GM21723 (cell line): ENCODE measurements around the gene NELL1.

Experiments
- ATAC-seq: cut with Tn5 transposase; IDR thresholded peaks from one replicate; pipeline ENCODE4 v1.9.1; 2021; ENCODE audit warnings: mild to moderate bottlenecking, moderate library complexity; ENCODE audit not compliant: unreplicated experiment

Gene NELL1

DNA sequence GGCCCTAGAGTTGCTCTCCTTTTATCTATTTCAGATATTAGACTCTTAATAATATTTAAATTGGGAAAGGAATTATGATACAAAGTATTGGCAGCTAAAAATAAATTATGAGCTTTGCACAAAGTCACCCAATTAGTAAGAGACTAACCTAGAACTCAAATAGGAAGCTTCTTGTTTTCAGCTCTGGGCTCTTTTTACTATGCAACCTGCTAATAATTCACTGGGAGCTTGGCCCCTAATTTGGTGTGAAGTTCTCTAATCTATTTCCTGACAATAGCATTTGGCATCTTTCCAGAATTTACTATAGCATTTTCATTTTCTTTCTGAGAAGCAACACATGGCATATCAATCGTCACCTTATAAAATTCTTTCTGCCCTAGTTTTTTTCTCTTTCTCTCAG, 795.8 kb downstream of the NELL1 start:
- ATAC-seq: no peak

- no peak for ATAC-seq
Observed at GRCh38 chr11:21465920-21466319, 796.5 kb downstream of the NELL1 start.

- ATAC-seq: no peak
Observed at GRCh38 chr11:21470521-21470920, 801.1 kb downstream of the NELL1 start.

DNA sequence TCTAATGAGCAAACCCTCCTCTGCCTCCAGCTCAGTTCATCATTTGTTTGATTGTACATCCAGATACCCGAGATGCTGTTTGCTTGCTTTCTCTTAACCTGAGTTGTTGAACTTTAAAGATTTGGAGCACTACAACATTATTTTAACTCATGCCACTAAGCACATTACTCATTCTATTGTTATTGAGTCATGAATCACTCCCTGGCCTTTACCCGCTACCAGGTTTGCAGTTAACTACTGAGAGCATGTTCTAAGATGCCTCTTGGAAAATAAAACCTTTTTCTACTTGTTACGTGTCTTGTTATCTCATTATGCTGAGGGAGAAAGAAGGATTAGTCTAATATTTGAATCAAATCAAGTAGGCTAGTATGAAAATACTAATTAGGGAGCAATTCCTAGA, 802.9 kb downstream of the NELL1 start:
- ATAC-seq: no peak

DNA sequence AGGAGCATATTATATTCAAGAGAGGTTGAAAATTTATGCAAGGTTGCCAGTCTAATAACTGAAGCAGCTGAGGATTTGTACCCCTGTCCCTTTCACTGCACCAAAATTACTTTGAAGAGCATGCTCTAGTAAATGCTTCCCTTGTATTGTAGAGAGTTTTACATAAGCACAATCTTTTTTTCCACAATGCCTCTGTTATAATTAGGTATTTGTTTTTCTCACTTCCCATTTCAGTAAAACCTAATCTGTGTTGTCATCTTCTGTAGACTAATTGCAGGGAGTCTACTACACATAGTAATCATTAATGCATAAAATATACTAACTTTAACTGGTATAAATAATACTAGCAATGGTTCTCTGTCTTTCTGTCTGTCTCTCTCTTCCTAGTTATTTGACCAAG, 805.1 kb downstream of the NELL1 start:
- ATAC-seq: no peak

DNA sequence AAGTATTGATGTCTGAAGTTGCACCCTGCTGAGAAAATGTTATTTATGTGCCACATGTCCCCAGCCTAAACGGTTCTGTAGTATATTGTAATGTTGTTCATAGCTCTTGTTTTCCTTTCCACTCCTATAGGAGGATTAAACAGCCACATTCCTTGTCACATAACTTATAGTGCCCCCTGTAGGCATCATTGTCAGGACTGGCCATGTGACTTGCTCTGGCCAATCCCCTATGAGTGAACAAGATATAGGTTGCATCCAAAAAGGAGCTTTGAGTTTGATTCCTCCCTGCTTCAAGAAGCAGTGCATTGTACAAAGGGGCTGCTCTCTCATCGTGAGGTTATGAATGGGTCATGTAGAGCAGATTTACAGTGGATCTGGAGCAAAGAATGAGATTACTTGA, 805.9 kb downstream of the NELL1 start:
- no peak for ATAC-seq

GRCh38 chr11:21476588-21476987, 807.2 kb downstream of the NELL1 start:
- ATAC-seq: no peak

DNA sequence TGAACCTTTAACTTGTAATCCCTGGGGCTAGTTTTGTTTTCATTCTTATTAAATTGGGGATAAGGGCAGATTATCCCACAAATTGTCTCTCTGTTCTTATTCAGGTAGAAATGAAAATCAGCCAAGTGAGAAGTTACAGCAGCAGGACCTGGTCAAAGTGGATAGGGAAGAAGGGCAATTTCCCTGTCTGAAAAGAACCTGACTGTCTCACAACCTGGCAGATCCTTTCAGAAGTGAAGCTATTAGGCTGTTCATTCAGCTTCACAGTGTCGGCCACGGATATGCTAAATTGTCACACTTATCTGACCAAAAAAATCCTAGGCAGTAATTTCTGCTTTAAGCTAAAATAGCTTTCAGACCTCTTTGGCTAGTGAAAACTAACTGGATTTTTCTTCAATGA, 810.9 kb downstream of the NELL1 start:
- ATAC-seq: no peak

DNA sequence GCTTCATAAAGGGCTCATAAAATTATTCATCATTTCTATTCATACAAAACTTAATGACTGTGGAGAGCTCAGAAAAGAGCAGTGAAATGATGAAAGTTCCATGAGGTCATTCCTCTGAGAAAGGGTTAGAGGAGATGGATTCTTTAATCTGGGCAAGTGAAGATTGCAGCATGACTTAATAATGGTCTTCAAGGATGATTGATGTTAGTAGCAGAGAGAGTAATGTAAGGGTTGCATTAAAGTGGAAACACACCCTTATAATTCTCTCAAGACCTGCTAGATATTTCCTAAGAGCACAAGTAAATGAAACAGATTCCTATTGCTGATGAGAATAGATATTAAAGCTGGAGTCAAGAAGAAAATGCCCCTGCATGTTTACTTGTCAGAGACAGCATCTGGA, 811.9 kb downstream of the NELL1 start:
- ATAC-seq: no peak

DNA sequence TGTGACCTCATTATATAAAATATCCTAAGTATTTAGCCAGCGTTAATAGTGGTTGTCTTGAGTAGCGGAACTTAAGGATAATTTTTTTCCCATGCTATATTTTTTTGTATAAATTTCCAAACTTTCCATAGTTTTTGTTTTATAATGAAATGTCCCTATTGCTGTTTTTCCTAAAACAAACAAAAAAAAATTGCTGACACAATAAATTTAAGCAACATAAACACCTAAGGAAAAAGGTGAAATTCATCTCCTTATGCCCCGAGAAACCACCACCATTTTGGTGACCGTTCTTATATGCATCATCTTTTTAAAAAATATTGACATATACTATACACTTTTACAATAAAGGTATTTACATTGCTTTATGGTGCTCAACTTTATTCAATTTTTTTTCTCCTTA, 814.7 kb downstream of the NELL1 start:
- ATAC-seq: no peak

GRCh38 chr11:21485006-21485405, 815.6 kb downstream of the NELL1 start:
- no peak for ATAC-seq

GRCh38 chr11:21485426-21485825, 816.0 kb downstream of the NELL1 start:
- ATAC-seq: no peak

DNA sequence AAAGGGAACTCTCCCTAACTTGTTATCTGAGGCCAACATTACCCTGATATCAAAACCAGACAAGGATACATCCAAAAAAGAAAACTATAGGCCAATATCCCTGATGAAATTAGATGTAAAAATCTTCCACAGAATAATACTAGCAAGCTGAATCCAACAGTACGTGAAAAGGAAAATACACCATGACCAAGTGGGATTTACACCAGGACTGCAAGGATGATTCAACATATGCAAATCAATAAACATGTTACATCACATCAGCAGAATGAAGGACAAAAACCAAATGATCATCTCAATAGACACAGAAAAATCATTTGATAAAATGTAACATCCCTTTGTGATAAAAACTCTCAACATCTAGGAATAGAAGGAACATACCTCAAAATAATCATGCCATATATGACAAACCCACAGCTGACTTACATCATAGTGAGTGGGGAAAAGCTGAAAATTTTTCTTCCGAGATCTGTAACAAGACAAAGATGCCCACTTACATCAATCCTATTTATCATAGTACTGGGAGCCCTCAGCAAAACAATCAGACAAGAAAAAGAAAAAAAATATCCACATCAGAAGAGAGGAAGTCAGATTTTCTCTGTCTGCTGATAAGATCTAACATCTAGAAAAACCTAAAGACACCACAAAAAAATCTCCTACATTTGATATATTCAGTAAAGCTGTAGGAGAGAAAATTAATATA, 820.2 kb downstream of the NELL1 start:
- ATAC-seq: no peak

- no peak for ATAC-seq
Observed at GRCh38 chr11:21492931-21493330, 823.5 kb downstream of the NELL1 start.

DNA sequence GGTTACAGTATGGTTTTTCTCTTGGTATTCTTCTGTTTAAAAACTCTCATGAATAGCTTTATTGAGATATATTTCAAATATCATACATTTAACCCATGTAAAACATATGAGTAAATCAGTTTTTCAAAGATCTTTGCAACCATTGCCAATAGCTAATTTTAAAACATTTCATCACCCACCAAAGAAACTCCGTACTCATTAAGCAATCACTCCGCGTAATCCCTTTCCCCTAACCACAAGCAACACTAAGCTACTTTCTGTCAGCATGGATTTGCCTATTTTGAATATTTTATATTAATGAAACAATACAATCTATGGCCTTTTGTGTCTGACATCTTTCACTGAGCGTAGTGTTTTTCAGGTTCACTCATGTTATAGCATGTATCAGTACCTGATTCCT, 825.6 kb downstream of the NELL1 start:
- no peak for ATAC-seq

GRCh38 chr11:21495879-21496278, 826.5 kb downstream of the NELL1 start:
- no peak for ATAC-seq

DNA sequence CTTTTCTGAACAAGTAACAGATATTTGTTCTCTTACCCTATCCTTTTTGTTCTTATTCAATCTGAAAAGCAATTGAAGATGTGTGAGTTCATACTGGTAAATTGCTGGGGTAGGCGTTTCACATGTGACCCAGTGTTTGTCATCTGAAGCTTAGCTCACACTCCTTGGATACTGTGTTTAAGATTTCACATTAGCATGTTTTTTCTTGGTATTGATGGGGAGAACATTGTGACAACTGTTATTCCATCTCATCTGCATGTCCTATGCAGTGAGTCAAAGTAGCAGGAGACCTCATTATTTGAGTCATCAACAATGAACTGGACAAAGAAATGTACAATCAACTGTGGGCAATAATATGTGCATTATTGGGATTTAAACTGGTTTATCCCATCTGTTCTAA, 831.9 kb downstream of the NELL1 start:
- ATAC-seq: no peak

DNA sequence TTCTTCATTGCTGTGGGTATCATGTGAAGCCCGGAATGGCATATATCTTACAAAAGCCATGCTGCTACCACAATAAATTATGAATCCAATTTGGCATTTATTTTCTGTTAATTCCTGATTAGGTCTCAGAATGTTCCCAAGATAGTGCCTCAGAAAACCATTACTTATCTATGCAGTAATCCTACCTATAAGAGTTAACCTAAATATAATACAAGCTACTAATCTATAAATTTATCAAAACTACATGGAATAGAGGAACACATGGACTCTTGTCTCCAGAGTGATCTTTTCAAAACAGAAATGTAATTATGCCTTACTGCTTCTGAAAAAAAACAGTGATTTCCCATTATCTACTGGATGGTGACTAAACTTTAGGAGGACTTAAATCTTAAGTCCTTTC, 835.7 kb downstream of the NELL1 start:
- no peak for ATAC-seq

DNA sequence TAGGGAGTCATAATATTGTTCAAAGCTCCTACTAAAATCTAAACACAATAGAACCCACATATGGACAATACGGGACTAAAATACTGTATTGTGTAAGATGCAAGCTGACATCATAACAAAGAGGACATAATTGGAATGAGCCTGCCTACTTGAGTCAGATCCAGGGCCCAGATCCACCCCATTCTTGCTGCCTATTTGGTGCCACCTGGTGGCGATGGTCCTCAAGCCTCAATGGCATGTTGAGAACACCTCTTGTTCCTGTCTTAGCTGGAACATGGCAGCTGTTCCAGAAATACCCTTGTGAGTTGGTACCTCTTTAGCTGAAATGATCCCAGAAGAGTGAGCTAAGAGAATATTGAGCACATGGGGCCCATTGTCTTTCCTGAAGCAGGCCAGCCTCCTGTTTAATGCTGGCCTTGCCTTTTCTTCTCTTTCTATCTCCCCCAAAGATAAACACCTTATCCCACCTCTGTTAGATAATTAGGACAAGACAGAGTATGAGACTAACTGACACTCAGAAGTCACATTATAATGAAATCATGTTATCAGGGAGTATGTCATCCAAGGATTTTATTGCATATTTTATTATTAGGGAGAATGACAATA, 842.6 kb downstream of the NELL1 start:
- ATAC-seq: peak; percentile 87

DNA sequence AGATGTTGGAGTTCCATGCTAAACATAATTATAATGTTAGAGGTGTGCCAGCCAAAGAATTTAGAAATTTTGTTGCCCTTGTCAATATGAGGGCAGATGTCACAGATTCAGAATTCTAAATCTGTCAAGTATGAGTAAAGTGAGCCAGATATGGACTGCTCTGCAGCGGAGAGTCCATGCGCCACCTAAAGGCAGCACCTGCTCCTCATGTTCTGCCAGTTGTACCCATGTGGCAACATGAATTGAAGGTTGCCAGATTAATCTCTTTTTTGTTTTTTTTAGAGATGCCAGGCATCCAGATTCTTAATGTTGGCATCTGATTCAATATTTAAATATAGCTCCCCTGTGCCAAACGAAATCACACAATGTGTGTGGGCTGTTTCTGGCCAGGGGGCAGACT, 844.9 kb downstream of the NELL1 start:
- ATAC-seq: no peak

- no peak for ATAC-seq
Observed at GRCh38 chr11:21520244-21520643, 850.9 kb downstream of the NELL1 start.

GRCh38 chr11:21529187-21529586, 859.8 kb downstream of the NELL1 start:
- no peak for ATAC-seq

GRCh38 chr11:21534288-21534687, 864.9 kb downstream of the NELL1 start:
- no peak for ATAC-seq
